NCI-H2029 treated with DMSO at 0.1 percent for 48 hours (cell line): ENCODE results near the gene CD40.

Experiments used
- DNase-seq: peaks from one replicate; lab custom pipeline; 2025; lab: John Stamatoyannopoulos, UW

Gene CD40

GRCh38 chr20:46148313-46149208 lies 30.4 kb downstream of the CD40 start:
- DNase-seq, result no peak

GRCh38 chr20:46150943-46151342 lies 32.8 kb downstream of the CD40 start:
- DNase-seq, result no peak

GRCh38 chr20:46151936-46152335 lies 33.8 kb downstream of the CD40 start:
- no peak for DNase-seq

- DNase-seq, result no peak
Observed at GRCh38 chr20:46152824-46153586, 34.9 kb downstream of the CD40 start.

GRCh38 chr20:46154305-46154704 lies 36.2 kb downstream of the CD40 start:
- DNase-seq, result no peak

- DNase-seq, result no peak
Observed at GRCh38 chr20:46154796-46155195, 36.7 kb downstream of the CD40 start.

GRCh38 chr20:46156065-46156464 lies 38.0 kb downstream of the CD40 start:
- DNase-seq, result no peak

GRCh38 chr20:46157076-46157592 lies 39.0 kb downstream of the CD40 start:
- DNase-seq, result no peak

GRCh38 chr20:46157625-46158024 lies 39.5 kb downstream of the CD40 start:
- no peak for DNase-seq

GRCh38 chr20:46158476-46158987 lies 40.4 kb downstream of the CD40 start:
- DNase-seq, result no peak

GRCh38 chr20:46159101-46159897 lies 41.2 kb downstream of the CD40 start:
- no peak for DNase-seq

GRCh38 chr20:46160661-46161060 lies 42.5 kb downstream of the CD40 start:
- no peak for DNase-seq

- no peak for DNase-seq
Observed at GRCh38 chr20:46161921-46162320, 43.8 kb downstream of the CD40 start.

- no peak for DNase-seq
Observed at GRCh38 chr20:46164254-46164653, 46.1 kb downstream of the CD40 start.

- DNase-seq, result no peak
Observed at GRCh38 chr20:46167080-46167479, 49.0 kb downstream of the CD40 start.

- no peak for DNase-seq
Observed at GRCh38 chr20:46168438-46168837, 50.3 kb downstream of the CD40 start.

GRCh38 chr20:46169245-46170171 lies 51.4 kb downstream of the CD40 start:
- no peak for DNase-seq

GRCh38 chr20:46171476-46171875 lies 53.4 kb downstream of the CD40 start:
- no peak for DNase-seq

- DNase-seq, result no peak
Observed at GRCh38 chr20:46171909-46172308, 53.8 kb downstream of the CD40 start.

- DNase-seq, result no peak
Observed at GRCh38 chr20:46172455-46172854, 54.3 kb downstream of the CD40 start.
